ENCODE data around the gene ADGRG2. TPM values are rescaled to one million over a fixed set of nuclear protein-coding genes. Genes with fewer than 3 reads are reported as not detected.
A peak's percentile ranks its signal among the peaks of the same experiment; 100 is the strongest.

ADGRG2 gene
- total RNA-seq, 1 experiment from 2014 or later = 8.2 TPM

- H3K36me3 Mint-ChIP-seq = peaks cover 2% of the 10 kb centered on the region; the same call in 1 of the 2 replicates
- H3K4me3 Mint-ChIP-seq = no peak overlapping the region
- TF ChIP-seq ZNF121 (CRISPR knock-in tag; IDR thresholded peaks at IDR 0.05) (no peak), ZNF671 (CRISPR knock-in tag; IDR thresholded peaks at IDR 0.05) (no peak)
- H3K27me3 Mint-ChIP-seq (ENCODE audit: low read depth) = no peaks in the 10 kb centered on the region
- ChIA-PET POLR2A (no interaction called here), CTCF (interaction anchor here (0.5 to 2.2 kb wide), 6 partner anchors 9 to 268 kb away, joined by 3 to 9 read pairs (median 6); partner anchors contain the start of gene ADGRG2)
- peak; percentile 11 for DNase-seq (ENCODE audit: low spot score)
- peak; percentile 74; the same call in 1 of the 2 replicates for ATAC-seq
- no peaks in the 10 kb centered on the region for H3K9me3 Mint-ChIP-seq
- H3K4me1 Mint-ChIP-seq = no peaks in the 10 kb centered on the region; the same call in 1 of the 2 replicates
- no peak overlapping the region for H3K27ac Mint-ChIP-seq
Observed at GRCh38 chrX:19097553-19098283, 24.6 kb downstream of the ADGRG2 start.

DNA sequence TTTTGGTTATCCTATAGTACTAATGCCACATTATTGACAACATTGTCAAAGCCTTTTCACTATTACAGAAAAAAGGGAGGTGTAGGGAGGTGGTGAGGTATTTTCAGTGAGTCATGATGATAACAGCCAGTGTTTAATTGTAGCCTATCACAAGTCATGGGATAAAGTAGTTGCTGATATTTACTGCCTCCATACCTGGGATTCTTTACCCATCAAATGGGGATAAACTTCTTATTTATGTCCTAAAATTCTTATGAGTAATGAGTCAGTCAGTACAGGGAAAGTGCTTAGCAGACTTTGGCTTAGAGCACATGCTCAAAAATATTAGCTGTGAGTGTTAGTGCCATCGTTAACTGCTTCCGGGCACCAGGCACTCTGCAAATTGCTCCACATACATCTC is 25.7 kb downstream of the ADGRG2 start:
- H3K36me3 Mint-ChIP-seq = peaks cover 6% of the 10 kb centered on the region; the same call in 1 of the 2 replicates
- no peaks in the 10 kb centered on the region for H3K9me3 Mint-ChIP-seq
- DNase-seq (ENCODE audit: low spot score) (no peak), ATAC-seq (no peak)
- H3K4me3 Mint-ChIP-seq = no peak overlapping the region
- no peaks in the 10 kb centered on the region; the same call in 1 of the 2 replicates for H3K4me1 Mint-ChIP-seq
- no peak overlapping the region for H3K27ac Mint-ChIP-seq
- ChIA-PET POLR2A (no interaction called here), CTCF (interaction anchor here (2.2 kb wide), 1 partner anchor 10 kb away, joined by 5 read pairs; no protein-coding TSS in a partner anchor)
- TF ChIP-seq HMGXB4 (CRISPR knock-in tag; IDR thresholded peaks at IDR 0.05) (no peak), ETV6 (CRISPR knock-in tag; IDR thresholded peaks at IDR 0.05) (no peak), RELA (CRISPR knock-in tag; IDR thresholded peaks at IDR 0.05; ENCODE audit: borderline replicate concordance) (no peak), ZNF317 (CRISPR knock-in tag; IDR thresholded peaks at IDR 0.05; ENCODE audit: borderline replicate concordance, low read depth) (no peak), TEAD1 (CRISPR knock-in tag; IDR thresholded peaks at IDR 0.05) (no peak), CBFB (CRISPR knock-in tag; IDR thresholded peaks at IDR 0.05; ENCODE audit: low read depth) (no peak), FOXP1 (CRISPR knock-in tag; IDR thresholded peaks at IDR 0.05; ENCODE audit: borderline replicate concordance) (no peak), ZNF232 (CRISPR knock-in tag; IDR thresholded peaks at IDR 0.05) (no peak)
- TF ChIP-seq, protein P1, sequence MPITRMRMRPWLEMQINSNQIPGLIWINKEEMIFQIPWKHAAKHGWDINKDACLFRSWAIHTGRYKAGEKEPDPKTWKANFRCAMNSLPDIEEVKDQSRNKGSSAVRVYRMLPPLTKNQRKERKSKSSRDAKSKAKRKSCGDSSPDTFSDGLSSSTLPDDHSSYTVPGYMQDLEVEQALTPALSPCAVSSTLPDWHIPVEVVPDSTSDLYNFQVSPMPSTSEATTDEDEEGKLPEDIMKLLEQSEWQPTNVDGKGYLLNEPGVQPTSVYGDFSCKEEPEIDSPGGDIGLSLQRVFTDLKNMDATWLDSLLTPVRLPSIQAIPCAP (CRISPR knock-in tag; IDR thresholded peaks at IDR 0.05) = no peak
- H3K27me3 Mint-ChIP-seq (ENCODE audit: low read depth) = no peaks in the 10 kb centered on the region

GRCh38 chrX:19094654-19095053 is 27.6 kb downstream of the ADGRG2 start:
- POLR2A ChIA-PET = no interaction called here
- H3K27ac Mint-ChIP-seq = no peak overlapping the region
- DNase-seq (ENCODE audit: low spot score) (no peak), ATAC-seq (no peak)
- H3K9me3 Mint-ChIP-seq = peaks cover 15% of the 10 kb centered on the region
- no peaks in the 10 kb centered on the region for H3K27me3 Mint-ChIP-seq (ENCODE audit: low read depth)
- no peak overlapping the region for H3K4me3 Mint-ChIP-seq
- H3K36me3 Mint-ChIP-seq = peaks cover 22% of the 10 kb centered on the region
- CTCF ChIA-PET = no interaction called here
- H3K4me1 Mint-ChIP-seq = no peaks in the 10 kb centered on the region; the same call in 1 of the 2 replicates
- TF ChIP-seq FOXK1 (CRISPR knock-in tag; IDR thresholded peaks at IDR 0.05) (no peak), ZNF263 (CRISPR knock-in tag; IDR thresholded peaks at IDR 0.05; ENCODE audit: low read depth) (no peak), ZBTB43 (CRISPR knock-in tag; IDR thresholded peaks at IDR 0.05) (no peak), ZNF121 (CRISPR knock-in tag; IDR thresholded peaks at IDR 0.05) (no peak), PRRX2 (CRISPR knock-in tag; IDR thresholded peaks at IDR 0.05) (no peak), KAT7 (CRISPR knock-in tag; IDR thresholded peaks at IDR 0.05; ENCODE audit: borderline replicate concordance) (no peak), SOX15 (CRISPR knock-in tag; IDR thresholded peaks at IDR 0.05) (no peak), OVOL2 (CRISPR knock-in tag; IDR thresholded peaks at IDR 0.05; ENCODE audit: borderline replicate concordance) (no peak), ZNF532 (CRISPR knock-in tag; IDR thresholded peaks at IDR 0.05; ENCODE audit: borderline replicate concordance) (no peak), ESRRA (CRISPR knock-in tag; IDR thresholded peaks at IDR 0.05; ENCODE audit: borderline replicate concordance) (no peak)
- TF ChIP-seq, protein P2, sequence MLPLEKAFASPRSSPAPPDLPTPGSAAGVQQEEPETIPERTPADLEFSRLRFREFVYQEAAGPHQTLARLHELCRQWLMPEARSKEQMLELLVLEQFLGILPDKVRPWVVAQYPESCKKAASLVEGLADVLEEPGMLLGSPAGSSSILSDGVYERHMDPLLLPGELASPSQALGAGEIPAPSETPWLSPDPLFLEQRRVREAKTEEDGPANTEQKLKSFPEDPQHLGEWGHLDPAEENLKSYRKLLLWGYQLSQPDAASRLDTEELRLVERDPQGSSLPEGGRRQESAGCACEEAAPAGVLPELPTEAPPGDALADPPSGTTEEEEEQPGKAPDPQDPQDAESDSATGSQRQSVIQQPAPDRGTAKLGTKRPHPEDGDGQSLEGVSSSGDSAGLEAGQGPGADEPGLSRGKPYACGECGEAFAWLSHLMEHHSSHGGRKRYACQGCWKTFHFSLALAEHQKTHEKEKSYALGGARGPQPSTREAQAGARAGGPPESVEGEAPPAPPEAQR (CRISPR knock-in tag; IDR thresholded peaks at IDR 0.05) = no peak

All from WTC11 (cell line).